Measurements from ENCODE around the gene MRPL2.
A peak's percentile ranks its signal among the peaks of the same experiment; 100 is the strongest.

MRPL2 gene

GRCh38 chr6:43016943-43017334 lies 42.3 kb downstream of the MRPL2 start:
- no peak for DNase-seq

DNA sequence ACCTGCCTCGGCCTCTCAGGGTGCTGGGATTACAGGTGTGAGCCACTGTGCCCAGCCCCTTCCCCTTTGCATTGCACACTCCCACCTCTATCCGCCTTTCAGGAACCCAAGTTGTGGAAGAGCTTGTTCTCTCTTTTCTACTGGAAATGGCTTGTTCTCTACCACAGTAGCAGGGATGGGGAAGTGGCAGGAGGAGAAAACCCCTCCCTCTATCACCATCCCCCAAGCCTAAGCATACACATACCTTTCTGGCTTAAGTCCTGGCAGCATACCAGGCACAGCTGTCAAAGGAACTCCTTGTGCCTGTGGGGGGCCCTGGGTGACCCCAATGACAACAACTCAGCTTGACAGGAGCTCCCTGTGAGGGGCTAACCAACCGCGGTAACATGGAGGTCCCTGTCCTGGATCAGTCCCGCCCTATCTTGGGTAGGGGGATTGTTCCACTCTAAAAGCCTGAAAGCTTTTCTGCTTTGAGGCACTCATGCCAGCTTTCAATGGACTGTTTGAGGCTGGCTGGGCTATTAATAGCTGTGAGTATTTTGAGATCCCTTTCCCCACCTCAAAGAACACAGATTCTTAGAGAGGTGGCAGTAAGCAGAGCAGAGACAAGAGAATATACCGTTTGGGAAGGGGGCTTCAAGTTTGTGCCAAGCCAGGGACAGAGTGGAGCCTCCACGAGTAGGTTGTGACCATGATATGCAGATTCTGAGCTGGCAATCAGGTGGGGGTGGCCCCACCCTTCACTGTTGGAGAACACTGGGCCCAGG lies 42.9 kb downstream of the MRPL2 start:
- DNase-seq = peak; percentile 60

- DNase-seq = no peak
Observed at GRCh38 chr6:43014434-43014909, 44.8 kb downstream of the MRPL2 start.

DNA sequence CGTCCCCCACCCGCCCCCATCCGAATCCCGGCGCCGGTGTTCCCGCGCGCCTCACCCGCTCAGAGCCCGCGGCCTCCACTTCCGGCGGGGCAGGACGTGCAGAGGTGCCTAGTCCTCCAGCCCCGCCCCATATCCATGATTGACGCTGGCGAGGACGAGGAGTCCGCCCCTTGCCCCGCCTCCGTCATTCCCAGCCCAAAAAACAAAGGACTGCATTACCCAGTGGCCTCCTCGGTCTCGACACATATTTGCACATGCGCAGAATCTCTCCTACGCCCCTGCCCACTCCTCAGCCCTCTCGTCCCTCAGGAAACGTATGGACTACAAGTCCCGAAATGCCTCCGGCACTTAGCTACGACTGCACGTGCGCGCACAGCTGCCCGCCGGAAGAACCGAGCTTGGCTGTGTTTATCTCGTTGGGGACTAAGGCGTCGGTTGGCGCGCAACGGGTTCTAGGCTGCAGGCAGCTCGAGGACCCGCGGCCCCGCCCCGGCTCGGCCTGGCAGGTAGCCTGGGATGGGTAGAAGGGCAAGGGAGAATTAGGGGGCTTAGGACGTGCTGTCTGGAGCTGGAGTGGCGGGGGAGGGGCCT lies 45.3 kb downstream of the MRPL2 start, which contains the start of the genes KLHDC3 and MEA1:
TSS of gene KLHDC3 (plus strand) at position 407 of the 591 bp plus-strand sequence. CDS start 2,944 bp downstream, outside the sequence.
TSS of gene MEA1 (minus strand) at position 104 of the 591 bp plus-strand sequence. CDS start 133 bp downstream, outside the sequence.
- peak; percentile 100 for DNase-seq

DNA sequence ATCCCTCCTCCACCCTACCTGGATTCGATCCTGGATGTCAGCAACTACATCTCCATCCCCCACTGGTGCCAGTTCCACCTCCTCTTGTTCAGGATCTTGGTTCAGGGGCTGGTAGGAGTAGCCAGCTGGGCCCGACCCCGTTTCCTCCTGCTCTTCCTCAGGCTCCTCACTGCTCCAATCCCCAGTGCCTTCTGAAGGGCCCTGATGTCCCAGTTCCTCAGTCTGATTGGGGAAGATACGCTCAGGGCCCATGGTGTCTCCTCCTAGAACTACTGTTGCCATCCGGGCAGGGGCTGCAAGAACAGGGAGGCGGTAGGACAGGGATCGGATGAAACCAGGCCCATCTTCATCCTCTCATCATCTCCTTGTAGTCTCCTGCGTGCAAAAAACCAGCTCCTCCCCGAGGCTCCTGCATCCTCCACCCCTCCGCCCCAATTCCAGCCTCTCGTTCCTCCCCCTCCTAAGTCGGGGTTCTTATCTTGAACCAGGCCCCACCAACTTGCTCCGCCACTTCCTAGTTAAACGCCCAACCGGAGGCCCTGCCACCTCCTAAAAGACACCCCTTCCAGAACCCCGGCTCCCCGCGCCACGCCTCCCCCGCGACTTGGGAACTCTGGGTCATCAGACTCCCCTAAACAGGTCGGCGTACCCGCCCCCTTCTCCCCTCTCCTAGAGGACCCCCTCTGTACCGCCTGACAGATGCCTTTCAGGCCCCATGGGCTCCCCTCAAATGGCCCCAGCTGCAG lies 46.0 kb downstream of the MRPL2 start:
- DNase-seq = no peak

GRCh38 chr6:43012364-43012763 lies 46.9 kb downstream of the MRPL2 start:
- no peak for DNase-seq

DNA sequence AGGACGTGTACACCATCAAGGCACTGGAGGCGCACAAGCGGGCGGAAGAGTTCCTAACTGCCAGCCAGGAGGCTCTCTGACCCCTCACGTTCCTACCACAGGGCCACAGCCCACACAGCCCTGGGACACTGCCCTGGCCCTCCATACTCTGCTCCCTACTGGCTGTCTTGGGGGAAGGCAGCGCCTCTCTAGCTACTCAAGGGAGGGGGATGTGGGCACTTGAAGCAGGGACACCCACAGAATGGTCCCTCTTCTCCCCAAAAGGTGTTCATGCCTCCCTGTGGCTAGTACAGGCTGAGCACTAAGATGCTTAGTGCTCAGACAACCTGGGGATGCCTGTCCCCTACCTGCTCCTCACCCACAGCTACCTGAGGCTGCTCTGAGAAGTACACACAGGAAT lies 48.0 kb downstream of the MRPL2 start:
- DNase-seq = no peak

DNA sequence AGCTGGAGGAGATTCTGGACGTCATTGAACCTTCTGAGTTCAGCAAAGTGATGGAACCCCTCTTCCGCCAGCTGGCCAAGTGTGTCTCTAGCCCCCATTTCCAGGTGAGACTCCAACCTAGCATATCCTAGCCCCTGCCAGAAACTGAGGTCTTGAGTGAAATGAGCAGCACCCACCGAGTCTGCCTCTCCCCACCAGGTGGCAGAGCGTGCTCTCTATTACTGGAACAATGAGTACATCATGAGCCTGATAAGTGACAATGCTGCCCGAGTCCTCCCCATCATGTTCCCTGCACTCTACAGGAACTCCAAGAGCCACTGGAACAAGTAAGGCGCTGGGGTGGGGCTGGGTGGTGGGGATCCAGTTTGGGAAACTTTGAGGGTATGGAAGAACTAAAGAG lies 50.1 kb downstream of the MRPL2 start:
- DNase-seq = peak; percentile 59

GRCh38 chr6:43007126-43007525 lies 52.1 kb downstream of the MRPL2 start:
- DNase-seq = no peak

DNA sequence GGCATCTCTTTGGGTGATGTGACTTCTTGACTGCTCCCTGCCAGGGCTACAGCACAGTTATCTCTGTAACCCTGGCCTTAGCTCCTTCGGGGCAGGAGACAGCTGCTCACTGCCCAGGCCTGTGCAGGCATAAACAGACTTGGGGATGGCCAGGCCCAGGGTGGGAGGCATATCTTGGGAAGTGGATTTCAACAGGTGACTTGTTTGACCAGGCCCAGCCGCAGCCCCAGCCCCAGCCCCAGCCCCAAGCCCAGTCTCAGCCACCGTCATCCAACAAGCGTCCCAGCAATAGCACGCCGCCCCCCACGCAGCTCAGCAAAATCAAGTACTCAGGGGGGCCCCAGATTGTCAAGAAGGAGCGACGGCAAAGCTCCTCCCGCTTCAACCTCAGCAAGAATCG lies 53.0 kb downstream of the MRPL2 start:
- no peak for DNase-seq

DNA sequence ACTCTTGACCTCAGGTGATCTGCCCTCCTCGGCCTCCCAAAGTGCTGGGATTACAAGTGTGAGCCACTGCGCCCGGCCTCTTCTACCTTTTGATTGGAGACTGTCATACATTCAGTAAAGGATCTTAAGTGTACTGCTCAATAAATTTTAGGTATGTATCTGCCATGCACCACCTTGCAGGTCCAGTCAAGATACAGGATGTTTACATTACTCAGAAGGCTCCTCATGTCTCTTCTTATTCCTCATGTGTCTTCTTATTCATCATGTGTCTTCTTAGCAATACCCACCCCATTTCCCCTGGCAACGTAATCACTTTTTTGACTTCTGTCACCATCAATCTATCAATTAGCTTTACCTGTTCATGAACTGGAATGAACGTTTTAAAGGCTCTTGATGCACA lies 53.4 kb downstream of the MRPL2 start:
- no peak for DNase-seq

Data from femur (tissue), 1 donor.